Epithelial cell of proximal tubule (primary cell): ENCODE data around the gene PLEKHJ1. TPM values are rescaled to one million over a fixed set of nuclear protein-coding genes. Genes with fewer than 3 reads are reported as not detected.

Experiments
- DNase-seq: peaks from one replicate; pipeline ENCODE4 v3.0.0-alpha.2; 2011; ENCODE audit warnings: low read depth
- H3K4me3 ChIP-seq: 2 replicates; pipeline ENCODE4 v1.5.1; 2011; ENCODE audit warnings: low read depth, mild to moderate bottlenecking, low read length
- CTCF ChIP-seq: conservative IDR thresholded peaks from 2 replicates; pipeline ENCODE4 v1.5.1; 2012; ENCODE audit warnings: low read depth, mild to moderate bottlenecking, low read length
- total RNA-seq: library from RNA; depleted of rRNA; stranded (reverse); fragments of >200 nt; gene quantifications from 2 replicates; pipeline ENCODE4 v1.2.3, GENCODE V29; 2015

PLEKHJ1 gene
- total RNA-seq, 1 donor from 2014 or later = 167 TPM

- no peak overlapping the region for H3K4me3 ChIP-seq
- DNase-seq = no peak
- TF ChIP-seq CTCF = no peak
These were observed 15.3 kb upstream of the PLEKHJ1 start for GRCh38 chr19:2251106-2252054.

GRCh38 chr19:2250766-2251105 is 14.6 kb upstream of the PLEKHJ1 start:
- TF ChIP-seq CTCF = no peak
- no peak for DNase-seq
- H3K4me3 ChIP-seq = no peak overlapping the region

- no peak overlapping the region for H3K4me3 ChIP-seq
- no peak for TF ChIP-seq CTCF
- DNase-seq = no peak
These were observed 14.0 kb upstream of the PLEKHJ1 start for GRCh38 chr19:2249880-2250765.

GRCh38 chr19:2249010-2249866 is 13.1 kb upstream of the PLEKHJ1 start, which contains the start of gene AMH:
AMH (plus strand) TSS chr19:2249323; CDS start chr19:2249333, 10 bp downstream.
- no peak for DNase-seq
- no peak within 1 kb of the TSS for H3K4me3 ChIP-seq
- no peak for TF ChIP-seq CTCF

DNA sequence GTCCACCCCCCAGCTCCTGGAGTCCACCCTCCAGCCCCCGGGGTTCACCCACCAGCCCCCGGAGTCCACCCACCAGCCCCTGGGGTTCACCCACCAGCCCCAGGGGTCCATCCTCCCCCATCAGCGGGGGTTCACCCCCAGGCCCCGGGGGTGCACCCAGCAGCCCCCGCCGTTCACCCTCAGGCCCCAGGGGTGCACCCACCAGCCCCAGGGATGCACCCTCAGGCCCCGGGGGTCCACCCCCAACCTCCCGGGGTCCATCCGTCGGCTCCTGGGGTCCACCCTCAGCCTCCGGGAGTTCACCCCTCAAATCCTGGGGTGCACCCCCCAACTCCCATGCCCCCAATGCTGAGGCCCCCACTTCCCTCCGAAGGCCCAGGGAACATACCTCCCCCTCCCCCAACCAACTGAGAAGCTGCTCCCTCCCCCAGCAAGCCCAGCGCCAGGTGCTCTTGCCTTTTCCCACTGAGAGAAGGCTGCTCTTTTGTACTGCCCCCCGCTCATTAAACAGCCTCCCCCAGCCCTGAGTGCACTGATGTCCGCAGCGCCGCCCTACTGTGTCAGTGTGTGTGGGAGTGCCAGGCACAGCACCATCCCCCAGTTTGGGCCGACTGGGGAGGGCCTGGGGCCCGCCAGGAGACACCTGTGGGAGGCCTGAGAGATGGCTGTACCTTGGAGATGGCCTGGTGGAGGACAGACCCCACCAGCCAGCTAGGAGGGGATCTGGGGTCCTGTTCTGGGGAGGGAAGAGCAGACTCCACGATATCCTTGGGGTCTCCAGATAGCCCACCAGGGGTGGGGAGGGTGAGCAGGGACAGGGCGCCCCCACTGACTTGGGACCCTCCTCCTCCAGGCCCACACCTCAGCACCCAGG is 12.2 kb upstream of the PLEKHJ1 start:
- H3K4me3 ChIP-seq = no peak overlapping the region
- no peak for DNase-seq
- no peak for TF ChIP-seq CTCF
